ENCODE data around the gene VPS72.
"Not testable (repeated sequence)": the region's sequence is repeated elsewhere in the genome, so short reads cannot be mapped to it uniquely, and the experiment has no call there.

VPS72 gene, protein sequence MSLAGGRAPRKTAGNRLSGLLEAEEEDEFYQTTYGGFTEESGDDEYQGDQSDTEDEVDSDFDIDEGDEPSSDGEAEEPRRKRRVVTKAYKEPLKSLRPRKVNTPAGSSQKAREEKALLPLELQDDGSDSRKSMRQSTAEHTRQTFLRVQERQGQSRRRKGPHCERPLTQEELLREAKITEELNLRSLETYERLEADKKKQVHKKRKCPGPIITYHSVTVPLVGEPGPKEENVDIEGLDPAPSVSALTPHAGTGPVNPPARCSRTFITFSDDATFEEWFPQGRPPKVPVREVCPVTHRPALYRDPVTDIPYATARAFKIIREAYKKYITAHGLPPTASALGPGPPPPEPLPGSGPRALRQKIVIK

DNA sequence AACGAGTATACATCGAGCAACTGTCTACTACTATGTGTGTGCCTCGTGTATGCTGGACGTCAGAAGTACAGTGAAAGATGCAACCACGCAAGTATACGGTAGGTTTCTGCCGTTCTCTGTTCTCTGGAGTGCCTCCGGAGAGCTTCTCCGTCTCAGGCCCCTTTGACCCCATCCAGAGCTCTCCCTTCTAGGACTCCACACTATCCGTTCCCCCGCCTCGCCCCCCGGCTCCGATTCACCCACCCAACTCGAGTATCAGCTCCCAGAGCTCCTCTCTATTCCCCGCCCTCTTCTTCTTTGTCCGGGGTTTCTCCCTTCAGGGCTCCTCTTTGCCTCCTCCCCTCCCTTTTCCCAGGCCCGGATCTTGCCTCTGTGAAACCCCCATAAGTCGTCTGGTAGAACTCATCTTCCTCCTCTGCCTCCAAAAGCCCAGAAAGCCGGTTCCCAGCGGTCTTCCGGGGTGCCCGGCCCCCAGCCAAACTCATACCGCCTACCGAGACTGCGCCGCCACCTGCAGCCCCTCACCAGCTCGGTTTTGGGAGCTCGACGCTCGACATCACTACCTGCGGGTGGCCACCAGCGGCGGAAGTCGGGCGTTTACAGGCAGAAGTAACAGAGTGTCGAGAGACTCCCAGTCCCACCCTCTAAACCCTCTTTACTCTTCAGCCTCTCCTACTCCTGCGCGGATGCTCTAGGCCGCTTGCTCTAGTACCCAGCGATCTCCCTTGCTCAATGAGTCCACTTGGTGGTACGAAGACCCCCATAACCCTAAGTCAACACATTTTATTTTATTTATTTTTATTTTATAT is at the start of gene VPS72:
Gene VPS72 (minus strand): TSS at position 561 of the 809 bp plus-strand sequence. CDS start 76 bp downstream, at position 485.
- peak; percentile 88 for DNase-seq

DNA sequence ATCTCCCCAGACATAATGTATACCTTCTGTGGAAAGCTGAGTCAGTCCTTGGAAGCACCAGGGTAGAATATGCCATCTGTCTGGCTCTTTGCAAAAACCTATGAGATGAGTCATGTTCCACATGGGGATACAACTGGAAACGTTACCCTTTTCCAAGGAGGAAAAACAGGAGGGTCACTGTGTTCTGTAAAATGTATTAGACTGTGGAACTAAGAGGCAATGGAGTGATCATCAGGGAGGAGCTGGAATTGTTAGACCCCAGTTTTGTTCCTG is 48.4 kb upstream of the VPS72 start:
- DNase-seq, result peak; percentile 89

DNA sequence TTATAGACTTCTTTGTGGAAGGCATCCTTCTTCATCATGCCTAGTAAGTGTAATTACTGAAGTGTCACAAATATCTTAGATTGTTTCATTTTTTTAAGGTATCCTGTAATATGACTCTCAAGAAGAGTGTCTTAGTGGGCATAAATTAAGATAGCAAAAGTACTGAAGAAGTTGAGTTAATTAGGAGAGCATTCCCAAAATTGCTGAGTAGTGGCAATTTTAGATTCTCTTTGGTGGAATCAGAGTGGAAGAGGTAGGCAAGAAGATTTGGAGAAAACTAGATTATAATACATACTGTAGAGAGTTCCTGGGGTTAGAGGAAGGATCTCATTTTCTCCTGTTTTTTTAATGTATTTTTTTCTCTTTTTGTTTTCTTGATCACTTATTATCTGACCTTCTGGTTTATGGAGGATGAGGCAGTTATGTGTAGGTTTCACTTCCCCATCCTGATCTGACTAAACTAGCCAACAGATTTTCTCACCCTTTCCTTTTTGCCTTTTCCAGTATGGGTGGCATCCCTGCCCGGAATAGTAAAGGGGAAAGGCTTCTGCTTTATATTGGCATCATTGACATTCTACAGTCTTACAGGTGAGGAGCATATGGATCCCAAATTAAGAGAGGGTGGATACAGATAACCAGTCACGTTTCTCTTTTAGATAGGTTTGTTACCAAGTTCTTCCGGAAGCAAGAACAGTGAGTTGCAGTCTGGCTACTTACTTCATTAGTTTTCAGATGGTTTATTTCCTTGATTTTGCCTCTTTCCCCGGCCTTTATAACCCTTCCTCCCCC is 47.9 kb upstream of the VPS72 start:
- DNase-seq, result no peak

DNA sequence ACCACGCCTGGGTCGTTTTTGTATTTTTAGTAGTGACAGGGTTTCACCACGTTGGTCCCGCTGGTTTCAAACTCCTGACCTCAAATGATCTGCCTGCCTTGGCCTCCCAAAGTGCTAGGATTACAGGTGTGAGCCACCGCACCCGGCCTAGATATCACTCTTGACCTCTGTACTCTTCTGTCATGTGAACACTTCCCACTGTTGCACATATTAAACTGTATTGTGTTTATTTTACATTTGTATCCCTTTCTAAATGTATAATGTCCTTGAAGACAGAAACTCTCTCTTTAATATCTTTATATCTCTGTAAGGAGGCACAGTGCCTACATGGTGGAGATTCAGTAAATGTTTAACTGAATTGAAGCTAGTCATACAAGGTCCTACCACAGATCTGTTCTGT is 45.2 kb upstream of the VPS72 start:
- DNase-seq, result no peak

DNA sequence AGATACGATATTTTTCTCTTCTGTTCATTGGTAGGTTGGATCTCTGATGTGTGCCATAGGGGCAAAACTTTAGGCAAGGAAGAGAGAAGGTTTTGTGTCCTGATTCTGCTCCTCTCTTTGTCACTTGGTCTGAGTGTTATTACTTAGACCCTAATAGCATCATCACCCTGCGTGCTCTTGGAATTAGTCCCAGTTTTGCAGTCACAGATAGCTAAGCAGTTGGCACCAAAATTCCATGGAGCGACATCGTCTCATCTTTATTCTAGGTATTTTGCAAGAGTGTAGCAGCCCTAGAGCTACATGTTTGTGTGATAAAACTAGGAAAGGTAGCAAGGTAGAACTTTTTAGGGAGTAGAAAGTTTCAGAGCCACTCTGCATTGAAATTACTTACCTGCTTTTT is 32.1 kb upstream of the VPS72 start:
- no peak for DNase-seq

DNA sequence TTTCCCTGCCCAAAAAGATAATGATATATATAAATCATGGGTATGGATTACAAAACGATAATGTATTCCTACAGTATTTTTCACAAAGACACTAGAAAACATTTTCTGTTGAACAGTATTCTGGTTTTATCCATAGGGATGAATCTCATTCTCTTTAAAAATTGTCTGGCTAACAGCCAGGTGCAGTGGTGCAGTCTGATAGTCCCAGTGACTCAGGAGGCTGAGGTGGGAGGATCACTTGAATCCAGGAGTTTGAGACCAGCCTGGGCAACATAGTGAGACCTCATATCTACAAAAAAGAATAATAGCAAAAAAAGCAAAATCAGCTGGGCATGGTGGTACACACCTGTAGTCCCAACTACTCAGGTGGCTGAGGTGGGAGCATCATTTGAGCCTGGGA is 31.6 kb upstream of the VPS72 start:
- no peak for DNase-seq

DNA sequence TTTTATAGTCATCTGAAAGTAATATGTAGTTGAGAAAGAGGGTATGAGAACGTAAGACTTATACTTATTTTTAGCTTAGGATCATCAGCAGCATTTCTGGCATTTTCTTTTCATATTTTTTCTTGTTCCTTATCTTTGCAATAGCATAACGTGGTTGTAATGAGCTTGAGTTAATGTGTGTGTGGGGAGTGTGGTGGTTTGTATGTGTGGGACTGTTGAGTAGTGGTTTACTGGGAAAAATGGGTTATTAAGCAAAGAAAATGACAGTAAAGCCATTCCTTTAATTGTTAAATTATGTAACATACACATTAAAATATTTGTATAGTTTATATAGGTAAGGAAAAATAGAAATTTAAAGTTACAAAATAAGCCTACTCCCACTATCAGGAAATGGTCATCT is 23.6 kb upstream of the VPS72 start:
- DNase-seq, result no peak

DNA sequence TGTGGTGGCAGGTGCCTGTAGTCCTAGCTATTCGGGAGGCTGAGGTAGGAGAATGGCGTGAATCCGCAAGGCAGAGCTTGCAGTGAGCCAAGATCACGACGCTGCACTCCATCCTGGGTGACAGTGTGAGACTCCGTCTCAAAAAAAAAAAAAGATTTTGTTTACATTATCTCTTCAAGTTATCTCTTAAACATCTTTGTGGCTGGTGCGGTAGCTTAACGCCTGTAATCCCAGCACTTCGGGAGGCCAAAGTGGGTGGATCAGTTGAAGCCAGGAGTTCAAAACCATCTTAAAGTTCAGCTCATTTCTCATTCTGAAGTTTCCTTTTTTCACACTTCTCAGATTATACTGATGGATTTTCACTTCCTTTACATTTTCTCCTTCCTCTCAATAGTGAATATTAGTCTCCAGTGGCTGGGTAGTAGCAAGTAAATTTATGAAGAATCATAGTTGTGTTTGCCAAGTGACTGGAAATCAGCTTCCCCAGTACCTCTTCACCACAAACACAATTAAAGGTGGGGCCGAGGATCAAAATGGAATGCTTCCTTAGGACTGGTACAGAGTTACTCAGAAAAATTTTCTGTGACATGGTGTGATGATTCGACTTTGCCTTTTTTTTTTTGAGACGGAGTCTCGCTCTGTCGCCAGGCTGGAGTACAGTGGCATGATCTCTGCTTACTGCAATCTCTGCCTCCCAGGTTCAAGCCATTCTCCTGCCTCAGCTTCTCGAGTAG is 22.1 kb upstream of the VPS72 start:
- DNase-seq, result no peak

DNA sequence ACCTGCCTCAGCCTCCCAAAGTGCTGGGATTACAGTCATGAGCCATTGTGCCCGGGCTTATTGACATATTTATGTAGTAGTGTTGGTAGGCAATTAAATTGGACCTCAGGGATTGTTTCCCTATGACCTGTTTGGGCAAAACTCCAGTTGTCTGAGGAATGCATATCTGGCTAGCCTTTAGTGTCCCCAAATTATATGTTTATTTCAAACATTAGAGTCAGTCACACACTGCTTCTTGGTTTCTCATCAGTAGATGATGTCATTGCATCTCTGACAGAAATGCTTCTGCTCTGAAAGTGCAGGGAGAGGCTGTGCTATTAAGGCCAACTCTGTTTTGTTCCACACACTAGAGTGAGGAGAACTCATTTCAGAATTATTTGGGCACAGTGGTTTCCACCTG is 20.8 kb upstream of the VPS72 start:
- peak; percentile 21 for DNase-seq

DNA sequence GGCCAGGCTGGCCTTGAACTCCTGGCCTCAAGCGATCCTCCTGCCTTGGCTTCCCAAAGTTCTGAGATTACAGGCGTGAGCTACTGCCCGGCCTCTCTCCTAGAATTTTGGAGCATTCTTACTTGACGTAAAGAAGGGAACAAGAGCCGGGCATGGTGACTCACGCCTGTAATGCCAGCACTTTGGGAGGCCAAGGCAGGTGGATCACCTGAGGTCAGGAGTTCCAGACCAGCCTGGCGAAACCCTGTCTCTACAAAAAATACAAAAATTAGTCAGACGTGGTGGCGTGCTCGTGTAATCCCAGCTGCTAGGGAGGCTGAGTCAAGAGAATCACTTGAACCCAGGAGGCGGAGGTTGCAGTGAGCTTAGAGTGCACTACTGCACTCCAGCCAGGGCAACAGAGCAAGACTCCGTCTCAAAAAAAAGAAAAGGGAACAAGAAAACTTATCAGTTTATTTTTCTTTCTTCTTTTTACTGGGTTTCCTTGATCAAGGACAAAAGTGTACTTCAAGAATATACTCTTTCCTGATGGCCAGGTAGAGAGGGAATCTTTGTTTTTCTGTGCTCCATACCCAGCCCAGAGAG is 15.5 kb upstream of the VPS72 start:
- DNase-seq, result not testable (repeated sequence)

DNA sequence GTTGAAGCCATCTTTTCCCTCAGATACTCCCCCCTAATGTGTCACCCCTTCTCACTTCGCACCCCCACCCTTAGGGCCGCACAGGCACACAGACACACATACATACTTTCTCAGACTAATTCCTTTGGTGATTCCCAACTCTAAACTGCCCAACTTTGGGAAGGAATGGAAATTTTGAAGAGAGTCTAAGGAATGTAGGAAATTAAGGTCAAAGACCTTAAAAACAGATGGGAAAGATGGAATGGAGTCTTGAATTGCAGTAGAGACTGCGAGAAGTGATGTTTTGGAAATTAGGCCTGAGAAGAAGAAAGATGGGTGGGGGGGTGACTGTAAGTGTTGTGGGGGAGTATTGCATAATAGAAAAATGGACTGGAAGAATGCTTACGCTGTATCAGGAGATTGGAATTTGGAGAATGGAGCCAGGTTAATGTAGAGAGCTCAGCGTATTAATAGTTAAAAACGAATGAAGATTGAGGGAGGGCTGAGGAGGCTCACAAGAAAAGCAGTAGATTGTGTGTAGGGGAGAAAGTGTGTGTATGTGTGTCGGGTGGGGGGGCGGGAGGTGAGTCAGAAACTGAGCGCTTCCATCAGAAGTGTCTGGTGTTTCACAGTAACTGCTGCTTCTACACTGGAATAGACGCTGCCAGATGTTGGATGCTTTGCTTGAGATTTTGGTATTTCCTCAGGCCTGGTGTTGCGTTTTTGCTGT is 10.0 kb upstream of the VPS72 start:
- peak; percentile 88 for DNase-seq

DNA sequence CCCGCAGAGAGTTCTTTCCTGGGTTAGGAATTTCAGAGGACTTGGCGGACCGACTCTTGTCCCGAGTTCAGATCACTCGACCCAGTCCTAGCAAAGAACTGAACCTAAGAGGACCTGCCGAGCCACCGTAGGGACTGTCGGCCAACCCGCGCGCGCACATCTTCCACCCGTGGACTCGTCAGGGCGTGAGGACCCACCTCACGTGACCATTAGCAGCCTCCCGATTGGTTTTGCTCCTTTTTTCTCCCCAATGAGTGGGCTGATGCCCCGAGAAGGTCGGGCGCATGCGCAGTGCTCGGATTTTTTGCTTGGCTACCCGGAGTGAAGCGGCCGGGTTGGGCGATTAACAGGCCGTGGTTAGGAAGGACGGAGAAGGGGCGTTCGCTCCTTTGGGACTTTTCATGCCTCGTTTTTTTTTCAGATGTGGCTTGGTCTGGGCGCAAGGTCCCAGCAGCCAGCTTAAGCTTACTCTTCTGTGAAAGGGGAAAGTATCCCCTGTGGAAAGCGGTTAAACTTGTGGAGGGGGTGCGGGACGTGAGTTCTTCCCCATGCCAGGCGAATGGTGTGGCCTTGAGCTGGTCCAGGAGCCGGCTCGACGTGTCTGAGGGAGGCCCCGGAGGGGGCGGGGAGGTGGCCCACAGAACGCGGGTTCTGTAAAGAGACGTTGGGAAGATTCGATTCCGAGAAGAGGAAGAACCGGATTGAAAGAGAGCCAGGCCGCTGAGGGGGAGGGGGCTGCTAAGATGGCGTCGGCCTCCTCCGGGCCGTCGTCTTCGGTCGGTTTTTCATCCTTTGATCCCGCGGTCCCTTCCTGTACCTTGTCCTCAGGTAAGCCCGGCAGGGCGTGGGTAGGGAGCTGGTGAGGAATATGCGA is 8.5 kb upstream of the VPS72 start, which contains the start of gene PIP5K1A:
Gene PIP5K1A (plus strand): TSS at position 299 of the 874 bp plus-strand sequence. CDS start 445 bp downstream, at position 744.
- DNase-seq, result peak; percentile 94

DNA sequence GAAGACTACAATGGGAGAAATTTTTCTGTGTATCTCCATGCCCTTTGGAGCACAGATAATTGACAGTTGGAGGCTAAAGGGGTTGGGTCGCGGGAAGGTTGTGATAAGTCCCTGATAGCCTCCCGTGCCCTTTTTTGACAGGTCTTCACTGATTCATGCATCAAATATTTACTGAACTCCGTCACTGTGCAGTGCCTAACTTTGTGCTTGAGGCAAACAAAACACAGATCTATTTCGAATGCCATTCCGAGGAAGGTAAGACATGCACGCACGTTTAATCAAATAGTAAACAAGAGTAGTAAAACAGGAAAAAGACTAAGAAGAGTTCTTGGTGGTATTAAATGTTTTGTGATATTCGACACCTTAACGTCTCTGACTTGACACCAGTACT is 7.9 kb upstream of the VPS72 start:
- no peak for DNase-seq

DNA sequence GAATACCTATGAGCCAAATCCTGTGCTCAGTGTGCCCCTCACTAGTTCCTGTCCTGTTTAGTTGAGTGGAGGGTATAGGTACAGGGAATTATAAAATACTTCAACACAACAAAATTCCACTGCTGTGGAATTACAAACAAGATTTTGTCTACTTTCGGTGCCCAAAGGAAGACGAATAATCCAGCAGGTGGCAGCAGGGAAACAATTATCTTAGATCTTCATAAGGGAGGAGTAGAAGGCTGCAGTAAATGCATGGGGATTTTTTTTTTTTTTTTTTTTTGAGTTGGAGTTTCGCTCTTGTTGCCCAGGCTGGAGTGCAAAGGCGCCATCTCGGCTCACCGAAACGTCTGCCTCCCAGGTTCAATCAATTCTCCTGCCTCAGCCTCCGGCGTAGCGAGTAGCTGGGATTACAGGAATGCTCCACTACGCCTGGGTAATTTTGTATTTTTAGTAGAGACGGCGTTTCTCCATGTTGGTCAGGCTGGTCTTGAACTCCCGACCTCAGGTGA is 6.3 kb upstream of the VPS72 start:
- peak; percentile 82 for DNase-seq

DNA sequence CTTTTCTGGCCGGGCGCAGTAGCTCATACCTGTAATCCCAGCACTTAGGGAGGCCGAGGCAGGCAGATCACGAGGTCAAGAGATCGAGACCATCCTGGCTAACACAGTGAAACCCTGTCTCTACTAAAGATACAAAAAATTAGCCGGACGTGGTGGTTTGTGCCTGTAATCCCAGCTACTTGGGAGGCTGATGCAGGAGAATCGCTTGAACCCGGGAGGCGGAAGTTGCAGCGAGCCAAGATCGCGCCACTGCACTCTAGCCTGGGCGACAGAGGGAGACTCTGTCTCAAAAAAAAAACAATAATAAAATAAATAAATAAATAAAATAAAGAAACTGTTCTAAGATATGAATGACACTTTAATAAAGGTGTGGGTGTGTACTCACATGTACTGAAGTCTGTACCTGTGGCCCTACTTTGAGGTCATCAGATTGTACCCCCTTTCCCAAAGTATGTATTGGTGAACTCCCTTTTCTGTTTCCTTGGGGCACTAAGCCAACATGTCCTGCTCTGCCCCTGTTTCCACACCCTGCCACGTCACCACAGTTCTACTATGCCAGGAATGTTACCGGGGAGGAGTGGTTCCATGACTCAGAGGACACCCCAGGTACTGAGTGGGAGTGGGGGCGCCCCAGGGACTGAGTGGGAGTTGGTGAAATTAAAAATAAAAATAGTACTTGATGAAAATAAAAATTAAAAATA is 5.0 kb upstream of the VPS72 start:
- DNase-seq, result peak; percentile 98

DNA sequence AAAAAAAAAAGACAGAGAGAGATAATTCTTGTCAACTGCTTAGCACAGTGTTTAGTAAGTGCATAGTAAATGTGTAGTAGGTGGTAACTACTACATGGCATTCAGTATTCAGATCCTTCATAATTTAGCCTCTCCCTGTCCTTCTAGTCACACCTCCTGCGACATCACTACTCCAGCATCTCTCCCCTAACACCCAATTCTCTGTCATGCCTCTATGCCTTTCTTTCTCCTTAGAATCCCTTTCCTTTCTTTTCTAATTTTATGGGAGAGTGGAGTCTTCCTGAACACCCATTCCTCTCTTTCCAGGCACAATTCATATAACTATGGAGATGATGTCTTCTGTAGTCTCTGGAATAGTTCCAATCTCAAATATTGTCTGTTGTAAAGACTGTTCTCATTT is 3.9 kb upstream of the VPS72 start:
- peak; percentile 3 for DNase-seq

DNA sequence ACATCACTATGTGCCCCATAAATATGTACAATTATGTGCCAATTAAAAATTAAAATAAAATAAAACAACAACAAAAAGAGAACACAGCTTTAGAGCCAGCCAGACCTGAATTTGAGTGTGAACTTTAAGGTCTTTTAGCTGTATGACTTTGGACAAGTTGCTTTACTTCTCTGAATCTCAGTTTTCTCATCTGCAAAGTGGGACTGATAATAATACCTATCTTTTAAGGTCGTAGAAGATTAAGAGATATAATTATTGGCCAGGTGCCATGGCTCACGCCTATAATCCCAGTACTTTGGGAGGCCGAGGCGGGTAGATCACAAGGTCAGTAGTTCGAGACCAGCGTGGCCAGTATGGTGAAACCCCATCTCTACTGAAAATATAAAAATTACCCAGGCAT is 3.3 kb upstream of the VPS72 start:
- no peak for DNase-seq

DNA sequence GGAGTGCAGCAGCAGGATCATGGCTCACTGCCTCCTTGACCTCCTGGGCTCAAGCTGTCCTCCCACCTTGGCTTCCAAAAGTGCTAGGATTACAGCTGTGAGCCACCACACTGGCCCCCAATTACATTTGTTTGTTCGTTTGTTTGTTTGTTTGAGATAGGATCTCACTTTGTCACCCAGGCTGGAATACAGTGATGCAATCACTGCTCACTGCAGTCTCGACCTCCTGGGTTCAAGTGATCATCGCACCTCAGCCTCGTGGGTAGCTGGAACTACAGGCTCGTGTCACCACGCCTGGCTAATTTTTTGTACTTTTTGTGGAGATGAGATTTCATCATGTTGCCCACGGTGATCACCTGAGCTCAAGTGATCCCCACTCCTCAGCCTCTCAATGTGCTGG is 2.0 kb upstream of the VPS72 start:
- DNase-seq, result no peak

DNA sequence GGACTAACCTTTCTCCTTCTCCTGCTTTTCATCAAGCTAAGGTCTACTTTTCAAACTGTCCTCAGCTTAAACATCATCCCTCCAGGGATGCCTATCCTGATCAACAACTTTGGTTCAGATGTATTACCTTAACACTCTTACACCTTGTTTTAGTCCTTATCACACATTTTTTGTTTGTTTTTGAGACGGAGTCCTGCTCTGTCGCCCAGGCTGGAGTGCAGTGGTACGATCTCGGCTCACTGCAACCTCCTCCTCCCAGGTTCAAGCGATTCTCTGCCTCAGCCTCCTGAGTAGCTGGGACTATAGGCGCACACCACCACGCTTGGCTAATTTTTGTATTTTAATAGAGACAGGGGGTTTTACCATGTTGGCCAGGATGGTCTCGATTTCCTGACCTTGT is 1.3 kb downstream of the VPS72 start:
- DNase-seq, result not testable (repeated sequence)

DNA sequence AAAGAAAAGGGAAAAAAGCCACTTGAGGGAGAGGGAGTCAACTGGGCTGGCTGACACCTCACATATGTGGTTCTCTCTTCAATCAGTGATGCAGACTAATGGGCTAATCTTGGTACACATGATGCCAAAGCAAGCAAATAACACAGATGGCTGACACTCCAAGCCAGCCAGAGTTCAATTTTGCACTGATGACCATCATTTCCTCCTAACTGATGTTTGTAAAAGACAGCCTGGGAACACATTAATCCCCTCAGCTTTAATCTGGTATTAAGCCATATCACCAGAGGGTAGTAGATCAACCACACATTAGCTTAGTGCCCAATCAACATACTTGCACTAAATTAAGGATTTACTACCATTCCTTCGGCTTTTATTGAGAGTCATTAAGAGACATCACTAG is 2.8 kb downstream of the VPS72 start:
- no peak for DNase-seq

Measured in HCEC 1CT (cell line).